CD4-positive, alpha-beta T cell treated with Interleukin-15 for 4 hours (primary cell): Measurements from ENCODE around the gene MS4A14.
"Not testable (repeated sequence)": the region's sequence is repeated elsewhere in the genome, so short reads cannot be mapped to it uniquely, and the experiment has no call there.

Source experiments
- DNase-seq: peaks from one replicate; pipeline ENCODE4 v3.0.0-alpha.2; 2020; ENCODE audit warnings: low spot score

MS4A14 gene, protein sequence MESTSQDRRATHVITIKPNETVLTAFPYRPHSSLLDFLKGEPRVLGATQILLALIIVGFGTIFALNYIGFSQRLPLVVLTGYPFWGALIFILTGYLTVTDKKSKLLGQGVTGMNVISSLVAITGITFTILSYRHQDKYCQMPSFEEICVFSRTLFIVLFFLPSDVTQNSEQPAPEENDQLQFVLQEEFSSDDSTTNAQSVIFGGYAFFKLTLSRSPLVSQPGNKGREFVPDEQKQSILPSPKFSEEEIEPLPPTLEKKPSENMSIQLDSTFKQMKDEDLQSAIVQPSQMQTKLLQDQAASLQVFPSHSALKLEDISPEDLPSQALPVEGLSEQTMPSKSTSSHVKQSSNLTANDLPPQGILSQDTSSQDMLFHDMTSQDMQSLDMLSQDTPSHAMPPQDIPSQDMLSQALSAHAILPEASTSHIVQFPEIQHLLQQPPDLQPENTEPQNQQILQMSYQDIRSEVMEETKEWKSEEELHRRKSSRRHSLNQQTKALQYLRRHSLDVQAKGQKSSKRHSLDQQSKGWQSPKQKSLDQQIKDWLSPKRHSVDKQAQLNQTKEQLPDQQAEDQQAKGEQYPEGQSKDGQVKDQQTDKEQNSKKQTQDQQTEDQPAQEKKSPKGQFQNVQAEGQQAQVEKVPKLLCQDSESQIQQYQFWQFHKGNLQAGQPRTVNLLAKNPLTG

DNA sequence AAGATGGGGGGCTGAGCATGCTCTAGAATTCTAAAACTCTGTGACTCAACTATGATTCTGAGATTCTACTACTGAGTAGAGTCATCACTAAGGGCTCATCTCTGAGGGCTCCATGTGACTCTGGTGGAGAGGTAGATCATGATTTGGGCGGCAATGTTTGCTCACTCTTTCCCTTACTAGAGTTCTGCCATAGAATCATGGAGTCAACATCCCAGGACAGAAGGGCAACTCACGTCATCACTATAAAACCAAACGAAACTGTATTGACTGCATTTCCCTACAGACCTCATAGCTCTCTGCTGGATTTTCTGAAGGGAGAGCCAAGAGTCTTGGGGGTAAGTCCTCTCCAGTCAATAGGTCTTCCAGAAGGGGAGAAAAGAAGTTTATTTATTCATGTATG is at the start of gene MS4A14:
TSS of gene MS4A14 (plus strand) at position 78 of the 400 bp plus-strand sequence. CDS start at position 198, 120 bp downstream.
- DNase-seq: no peak

DNA sequence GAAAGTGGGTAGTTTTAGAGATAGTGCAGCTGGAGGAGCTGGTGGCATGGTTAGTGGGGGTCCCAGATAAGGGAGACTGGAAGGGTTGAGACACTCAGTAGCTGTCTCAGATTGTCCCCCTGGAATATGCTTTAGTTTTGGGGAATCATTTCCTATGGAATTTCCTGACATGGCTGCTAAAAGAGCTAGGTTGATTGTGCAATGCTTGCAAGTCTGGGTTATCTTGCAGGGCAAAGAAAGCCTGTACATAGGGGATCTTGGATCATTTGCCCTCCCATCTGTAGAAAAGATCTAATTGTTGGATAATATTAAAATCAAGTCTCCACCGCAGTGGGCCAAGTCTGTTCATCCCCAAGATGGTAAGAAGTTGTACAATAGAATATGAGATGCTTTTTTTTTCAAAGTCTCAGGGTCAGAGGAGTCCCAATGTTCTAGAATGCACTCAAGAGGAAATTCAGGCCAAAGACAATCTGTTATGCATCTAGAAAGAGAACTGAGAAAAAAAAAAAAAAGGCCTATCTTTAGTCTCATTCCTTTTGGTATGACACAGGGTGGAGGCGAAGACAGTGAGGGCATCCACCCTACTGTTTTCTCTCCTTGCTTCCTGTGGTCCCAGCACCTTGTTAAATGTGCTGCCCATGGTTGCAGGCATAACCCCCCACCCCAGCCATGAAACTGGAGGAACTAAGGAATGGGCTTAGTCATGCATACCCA is 49.0 kb upstream of the MS4A14 start:
- no peak for DNase-seq

DNA sequence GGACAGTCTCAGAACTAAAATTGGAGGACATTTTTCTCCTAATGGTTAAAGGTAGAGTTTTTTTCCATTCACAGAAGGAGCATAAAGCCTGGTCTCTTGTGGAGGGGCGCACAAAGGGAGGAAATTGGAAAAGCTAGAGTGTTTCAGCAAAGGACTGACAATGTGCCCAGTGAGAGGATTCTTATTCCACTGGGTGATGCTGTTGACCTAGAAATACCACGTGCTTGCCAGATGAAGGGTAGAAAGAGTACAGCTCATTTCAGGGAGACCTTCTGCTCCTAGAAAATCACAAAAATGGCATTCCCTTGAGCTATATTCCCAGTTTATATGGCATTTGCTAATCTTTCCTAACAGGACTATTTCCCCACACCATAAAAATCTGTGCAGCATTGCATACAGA is 48.1 kb upstream of the MS4A14 start:
- DNase-seq: no peak

DNA sequence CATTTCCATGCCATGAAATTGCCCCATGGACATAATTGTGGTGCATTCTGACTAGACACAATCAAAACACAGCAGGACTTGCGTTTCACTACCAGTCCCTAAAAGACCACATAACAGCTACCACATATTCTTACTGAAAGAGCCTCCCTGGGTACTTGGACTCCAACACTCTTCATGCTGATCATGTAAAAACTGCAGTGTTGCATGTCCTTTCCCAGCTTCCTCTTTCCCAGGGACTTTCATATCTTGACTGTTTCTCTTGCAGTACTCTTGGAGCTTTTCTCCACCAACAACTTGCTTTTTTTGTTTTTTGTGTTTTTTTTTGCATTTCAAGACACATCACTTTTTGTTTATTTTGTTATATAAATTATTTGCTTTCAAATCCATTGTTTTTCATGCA is 46.3 kb upstream of the MS4A14 start:
- DNase-seq: no peak

DNA sequence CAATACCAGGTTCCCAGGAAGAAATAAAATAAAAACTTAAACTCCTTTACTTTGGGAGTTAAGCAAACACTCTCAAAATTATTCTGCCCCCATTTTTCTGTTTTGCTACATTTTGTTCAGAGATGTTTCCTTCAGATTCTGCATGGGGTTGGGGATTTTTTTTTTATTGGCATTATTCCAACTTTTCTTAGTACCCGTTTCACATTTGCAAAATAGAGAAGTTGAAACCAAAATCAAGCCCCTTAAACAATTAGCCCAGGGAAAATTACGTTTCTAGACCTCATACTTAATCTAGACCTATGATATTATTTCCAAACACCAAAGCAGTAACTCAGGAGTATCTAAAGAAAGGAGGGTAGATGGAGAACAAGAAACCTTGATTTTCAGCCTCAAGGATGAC is 38.5 kb upstream of the MS4A14 start:
- no peak for DNase-seq

DNA sequence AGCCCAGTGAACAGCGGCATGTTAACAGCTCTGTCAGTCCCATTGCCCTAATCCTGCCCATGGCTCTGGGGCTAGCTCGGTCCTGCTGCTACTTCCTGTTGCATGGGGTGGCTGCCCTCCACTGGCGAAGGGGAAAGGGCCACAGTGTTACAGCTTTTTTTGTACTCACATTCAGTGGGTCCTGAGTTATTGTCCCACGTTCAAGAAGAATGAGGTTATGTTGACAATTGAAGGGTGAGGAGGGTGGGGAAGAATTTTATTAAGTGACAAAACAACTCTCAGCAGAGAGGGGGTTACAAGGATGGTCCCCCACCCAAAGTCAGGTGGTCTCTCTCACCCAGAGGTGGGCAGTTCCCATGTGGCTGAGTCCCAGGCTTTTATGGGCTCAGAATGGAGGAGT is 35.6 kb upstream of the MS4A14 start:
- no peak for DNase-seq

DNA sequence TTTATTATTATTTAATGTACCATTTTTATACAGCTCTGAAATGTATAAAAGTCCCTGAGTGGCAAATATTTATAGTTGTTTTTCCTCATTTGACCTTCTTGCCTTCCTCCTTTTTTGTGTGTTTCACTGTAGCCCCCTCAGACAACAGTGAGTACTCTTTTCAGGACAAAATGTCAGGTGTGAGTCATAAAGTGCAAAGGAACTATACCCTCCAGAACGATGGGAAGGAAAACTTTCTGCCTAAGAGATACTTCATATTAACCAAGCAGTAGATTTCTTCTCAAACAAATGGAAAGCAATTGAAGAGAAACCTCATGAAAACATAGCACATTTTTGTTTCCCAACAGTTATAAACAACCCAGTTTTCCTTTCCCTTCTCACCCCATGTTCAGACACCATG is 34.0 kb upstream of the MS4A14 start:
- DNase-seq: no peak

DNA sequence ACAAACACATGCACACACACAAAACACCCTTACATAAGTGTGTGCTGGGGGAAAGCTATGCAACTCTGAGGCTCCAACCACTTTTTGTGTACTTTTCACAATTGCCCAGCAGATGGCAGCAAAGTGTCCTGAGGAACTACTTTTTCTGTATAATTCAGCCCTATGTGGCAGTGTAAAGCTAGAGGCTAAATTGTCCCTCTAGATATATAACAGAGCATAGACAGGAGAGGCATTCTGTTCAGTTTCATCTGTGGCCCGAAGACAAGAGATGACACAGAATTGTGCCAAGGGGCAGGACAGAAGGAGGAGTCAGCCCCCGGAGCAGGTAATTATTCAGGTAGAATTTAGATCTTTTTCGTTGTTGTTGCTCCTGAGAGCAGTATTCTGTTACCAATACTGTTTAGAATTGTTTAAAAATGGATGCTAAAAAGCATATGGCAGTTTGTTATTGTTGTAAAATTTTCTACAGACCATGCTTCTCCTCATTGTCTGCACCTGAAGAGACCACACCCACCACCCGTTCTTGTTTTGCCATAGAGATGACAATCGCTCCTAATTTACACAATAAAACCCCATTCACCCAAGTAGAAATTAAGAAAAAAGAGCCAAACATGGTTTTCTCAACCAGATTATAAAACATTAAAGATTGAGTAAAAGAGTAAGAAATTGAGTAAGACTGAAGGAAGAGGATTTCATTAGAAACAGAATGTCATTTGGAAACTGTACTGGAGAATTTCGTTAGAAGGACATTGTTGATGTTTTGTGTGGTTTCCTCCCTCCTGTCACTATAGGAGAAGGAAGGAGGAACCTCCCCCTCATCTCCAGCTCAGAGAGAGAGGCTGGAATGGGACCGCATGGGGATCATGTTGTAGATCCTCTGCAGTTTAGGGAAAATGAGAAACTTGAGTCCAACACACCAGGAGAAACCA is 32.5 kb upstream of the MS4A14 start:
- DNase-seq: peak; percentile 63

DNA sequence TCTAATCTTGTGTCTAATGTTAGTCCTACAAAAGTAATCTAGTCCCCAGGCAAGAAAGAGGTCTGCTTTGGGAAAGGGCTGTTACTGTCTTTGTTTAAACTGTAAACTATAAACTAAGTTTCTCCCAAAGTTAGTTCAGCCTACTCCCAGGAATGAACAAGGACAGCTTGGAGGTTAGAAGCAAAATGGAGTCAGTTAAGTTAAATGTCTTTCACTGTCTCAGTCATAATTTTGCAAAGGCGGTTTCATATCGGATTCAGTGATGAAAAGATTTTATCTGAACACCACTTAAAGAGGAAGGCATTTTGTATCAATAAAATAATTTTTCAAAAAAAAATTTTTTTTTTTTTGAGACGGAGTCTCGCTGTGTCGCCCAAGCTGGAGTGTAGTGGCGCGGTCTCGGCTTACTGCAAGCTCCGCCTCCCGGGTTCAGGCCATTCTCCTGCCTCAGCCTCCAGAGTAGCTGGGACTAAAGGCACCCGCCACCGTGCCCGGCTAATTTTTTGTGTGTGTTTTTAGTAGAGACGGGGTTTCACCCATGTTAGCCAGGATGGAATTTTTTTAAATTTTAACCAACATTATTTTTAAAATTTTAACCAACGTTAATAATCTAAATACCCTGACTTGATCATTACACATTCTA is 29.9 kb upstream of the MS4A14 start:
- not testable (repeated sequence) for DNase-seq

DNA sequence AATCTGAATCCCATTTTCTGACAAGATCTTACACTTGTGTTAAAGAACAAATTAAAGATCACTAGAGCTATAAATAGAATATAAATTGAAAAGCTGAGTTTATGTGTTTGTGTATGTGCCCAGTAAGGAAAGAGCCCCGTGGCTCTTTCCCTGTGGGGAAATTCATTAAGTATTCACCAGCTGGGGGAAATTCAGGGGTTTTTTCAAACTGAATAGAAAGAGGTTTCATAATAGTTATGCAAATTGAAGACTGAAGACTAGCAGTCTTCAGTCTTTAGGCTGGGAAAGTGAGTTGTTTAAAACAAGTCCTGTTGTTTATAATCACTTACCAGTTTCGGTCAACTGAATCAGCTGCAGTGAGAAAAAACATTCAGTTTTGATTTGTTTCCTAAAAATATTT is 29.2 kb upstream of the MS4A14 start:
- DNase-seq: no peak

DNA sequence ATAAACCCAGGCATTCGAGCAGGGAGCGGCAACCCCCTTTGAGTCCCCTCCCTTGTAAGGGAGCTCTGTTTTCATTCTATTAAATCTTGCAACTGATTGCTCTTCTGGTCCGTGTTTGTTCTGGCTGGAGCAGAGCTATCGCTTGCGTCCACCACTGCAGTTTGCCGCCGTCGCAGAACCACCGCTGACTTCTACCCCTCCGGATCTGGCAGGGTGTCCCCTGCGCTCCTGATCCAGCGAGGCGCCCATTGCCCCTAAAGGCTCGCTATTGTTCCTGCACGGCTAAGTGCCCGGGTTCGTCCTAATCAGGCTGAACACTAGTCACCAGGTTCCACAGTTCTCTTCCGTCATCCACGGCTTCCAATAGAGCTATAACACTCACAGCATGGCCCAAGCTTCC is 28.4 kb upstream of the MS4A14 start:
- no peak for DNase-seq

DNA sequence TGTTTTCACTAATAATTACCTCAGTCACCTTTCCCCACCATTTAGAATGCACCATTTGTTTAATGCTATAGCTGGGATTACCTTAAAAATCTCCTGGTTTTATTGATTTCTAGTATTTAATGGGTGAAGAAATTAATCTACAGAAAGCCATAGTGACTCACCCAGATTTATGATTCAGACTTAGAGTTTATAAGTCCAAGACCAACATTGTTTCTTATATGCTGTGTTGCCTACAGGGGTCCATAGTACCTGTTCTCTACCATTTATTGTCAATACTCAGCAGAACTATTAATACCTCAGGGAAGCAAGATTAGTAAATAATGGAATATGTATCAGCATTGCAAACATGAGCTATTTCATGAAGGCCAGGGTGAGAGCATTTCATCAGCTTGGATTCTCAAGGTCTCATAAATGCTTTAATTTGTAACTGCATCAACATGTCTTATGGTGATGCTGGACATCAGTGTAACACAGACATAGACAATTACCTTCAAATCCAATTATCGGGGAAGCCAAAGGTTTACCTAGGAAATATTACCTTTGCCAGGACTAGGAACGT is 25.9 kb upstream of the MS4A14 start:
- no peak for DNase-seq

DNA sequence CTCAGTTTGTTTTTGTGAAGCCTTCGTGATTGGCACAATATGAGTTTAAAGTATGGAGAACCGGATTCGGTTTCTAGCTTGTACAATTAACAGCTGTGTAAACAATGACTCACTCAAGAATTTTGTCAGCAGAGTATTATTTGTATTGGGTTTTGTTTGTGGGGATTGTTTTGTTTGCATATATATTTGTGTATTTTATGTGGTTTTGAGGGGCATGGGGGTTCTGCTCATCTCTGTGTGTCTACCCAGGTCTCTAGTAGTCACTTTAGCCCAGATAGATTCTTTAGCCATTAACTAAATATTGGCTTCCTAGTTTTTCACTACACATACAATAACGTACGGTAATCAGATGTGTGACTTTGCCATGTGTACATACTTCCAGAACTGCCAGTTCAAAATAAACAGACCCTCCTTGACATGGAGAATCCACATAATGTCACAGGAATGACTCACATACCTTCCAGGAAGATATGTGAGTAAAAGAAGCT is 25.4 kb upstream of the MS4A14 start:
- no peak for DNase-seq

DNA sequence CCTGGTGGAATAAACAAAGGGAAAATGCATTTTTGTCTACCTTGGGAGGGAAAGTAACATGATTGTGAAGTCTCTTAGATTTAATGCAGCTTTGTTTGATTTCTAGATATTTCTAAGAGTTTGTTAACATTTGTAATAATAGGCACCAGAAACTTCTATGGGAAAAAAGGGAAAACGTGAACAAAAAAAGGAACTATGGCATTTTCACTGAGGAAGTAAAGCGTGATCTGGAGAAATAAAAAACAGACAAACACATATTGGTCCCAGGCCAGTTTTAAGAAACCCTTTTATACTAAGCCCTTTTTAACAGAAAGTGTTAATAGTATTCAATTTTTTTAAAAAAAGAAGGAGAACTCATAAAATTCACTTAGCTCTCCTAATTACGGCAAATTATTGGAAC is 24.9 kb upstream of the MS4A14 start:
- DNase-seq: no peak

DNA sequence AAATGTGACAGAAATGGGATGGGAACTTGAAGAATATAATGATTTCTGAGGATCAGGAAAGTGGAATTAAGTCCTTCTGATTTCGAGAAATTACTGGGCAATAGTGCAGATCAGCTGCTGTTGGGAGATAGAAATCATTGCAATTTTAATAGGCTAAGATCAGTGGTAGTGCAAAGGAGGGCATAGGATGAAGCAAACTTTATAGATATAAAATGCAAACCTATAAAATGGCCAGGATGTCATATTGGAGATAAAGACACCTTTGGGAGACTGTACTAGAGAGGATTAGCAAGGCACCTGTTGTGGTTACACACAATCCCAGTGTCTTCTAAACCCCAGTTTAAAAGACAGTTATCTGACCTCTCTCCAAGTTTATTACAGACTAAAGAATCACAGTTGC is 24.4 kb upstream of the MS4A14 start:
- no peak for DNase-seq

DNA sequence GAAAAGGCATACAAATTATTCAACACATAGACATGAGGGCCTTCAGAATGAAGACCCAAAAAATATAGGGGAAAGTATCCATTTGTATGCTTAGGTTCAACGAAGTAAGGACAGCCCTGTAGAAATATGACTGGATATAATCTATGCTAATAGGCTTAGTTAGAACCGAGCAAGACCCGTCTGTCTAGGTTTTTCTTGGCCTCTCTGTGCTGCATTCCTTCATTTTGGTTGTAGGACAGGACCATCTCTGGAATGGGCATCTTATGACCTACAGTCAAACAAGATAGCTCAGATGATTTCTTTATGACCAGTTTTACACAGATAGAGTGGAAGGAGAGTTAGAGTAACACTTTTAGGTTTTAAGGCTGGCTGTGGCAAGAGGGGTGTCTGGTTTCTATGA is 23.5 kb upstream of the MS4A14 start:
- no peak for DNase-seq

DNA sequence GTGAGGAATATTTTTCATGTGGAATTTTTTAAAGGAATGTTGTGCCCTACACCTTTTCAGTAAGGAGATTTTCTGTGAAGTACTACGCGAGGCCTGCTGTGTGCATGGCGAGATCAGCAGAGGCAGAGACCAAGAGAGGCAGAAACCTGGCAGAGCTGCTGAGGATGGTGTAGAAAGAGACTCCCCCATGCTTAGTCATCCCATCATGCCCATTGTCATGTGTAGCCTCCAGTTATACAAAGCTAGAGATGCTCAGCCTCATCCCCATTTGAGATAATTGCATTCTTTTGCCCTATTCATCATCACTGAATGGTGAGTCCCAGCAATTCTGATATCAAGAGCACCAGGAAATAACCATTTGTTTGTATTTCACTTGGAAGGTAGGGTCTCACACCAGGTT is 20.9 kb upstream of the MS4A14 start:
- DNase-seq: no peak

DNA sequence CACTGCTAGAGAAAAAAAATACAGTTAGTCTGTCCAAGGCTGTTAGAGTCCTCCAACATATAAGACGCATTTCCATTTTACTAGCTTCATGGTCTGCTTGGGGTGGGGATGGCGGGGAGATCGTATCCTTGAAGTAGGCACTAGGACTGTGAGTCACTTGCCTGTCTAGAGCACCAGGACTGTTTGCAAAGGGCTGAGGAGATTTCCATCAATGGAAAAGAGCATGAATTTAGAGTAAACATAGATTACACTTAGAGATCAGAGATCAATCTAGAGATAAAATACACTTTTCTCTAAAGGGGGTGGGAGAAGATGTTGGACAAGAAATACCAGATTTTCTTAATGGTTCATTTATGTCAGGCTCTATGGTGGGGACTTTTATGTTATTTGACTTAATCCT is 19.7 kb upstream of the MS4A14 start:
- DNase-seq: no peak

DNA sequence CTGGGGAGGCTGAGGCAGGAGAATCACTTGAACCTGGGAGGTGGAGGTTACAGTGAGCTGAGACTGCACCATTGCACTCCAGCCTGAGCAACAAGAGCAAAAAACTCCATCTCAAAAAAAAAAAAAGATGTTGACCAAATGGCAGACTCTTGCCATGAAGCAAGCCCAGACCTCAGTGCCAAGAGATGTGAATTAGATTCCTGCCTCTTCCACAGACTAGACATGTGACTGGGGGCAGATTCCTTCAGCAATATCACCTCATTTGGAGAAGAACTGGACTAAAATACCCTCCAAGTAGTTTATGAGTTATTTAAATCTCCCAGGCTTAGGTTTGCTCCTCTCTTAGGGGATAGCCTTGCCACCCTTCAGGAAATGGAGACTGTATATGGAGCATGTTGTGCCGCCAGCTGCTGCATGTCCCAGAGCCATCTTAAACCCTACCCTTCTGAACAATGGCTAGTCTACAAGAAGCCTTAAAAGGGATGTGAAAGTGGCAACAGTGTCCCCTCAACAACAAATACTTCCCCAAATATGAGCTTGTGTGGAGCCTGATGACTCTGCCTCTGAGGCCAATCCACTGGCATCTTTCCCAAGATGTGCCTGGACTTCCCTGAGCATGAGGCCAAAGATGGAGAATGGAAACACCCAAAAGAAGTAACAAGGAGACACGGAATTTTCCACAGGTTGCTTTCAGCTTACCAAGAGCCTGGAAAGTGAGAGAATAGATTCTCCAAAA is 18.7 kb upstream of the MS4A14 start:
- no peak for DNase-seq

DNA sequence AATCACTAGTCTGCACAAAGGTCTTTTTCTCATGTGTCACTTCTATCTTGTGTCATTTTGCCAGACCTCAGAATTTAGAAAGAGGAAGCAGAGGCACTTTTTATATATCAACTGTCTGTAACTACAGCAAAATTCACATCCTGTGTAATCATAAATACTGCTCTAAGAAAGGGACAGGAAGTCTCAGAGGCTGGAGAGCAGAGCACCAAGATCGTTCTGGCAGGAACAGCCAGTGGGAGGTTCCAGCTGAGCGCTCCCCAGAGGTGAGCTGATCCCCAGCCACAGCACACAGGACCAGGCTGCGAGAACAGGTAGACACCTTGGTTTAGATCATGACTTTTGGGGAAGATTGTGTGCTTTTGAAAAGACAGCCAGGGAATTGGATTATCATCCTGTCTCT is 17.9 kb upstream of the MS4A14 start, which contains the start of gene MS4A7:
TSS of gene MS4A7 (plus strand) at position 179 of the 400 bp plus-strand sequence. CDS start 4,610 bp downstream, outside the sequence.
- no peak for DNase-seq
